KMS-11 (cell line): ENCODE measurements around the gene LDB1.

ENCODE experiments used
- H2AFZ ChIP-seq: fragments of 200-600 bp; sonication (generic); 2 replicates; pipeline ENCODE4 v1.6.1; 2016; ENCODE audit warnings: antibody characterized with exemption, mixed run types, low read depth
- H3K27ac ChIP-seq: fragments of 200-600 bp; sonication (generic); 2 replicates; pipeline ENCODE4 v1.6.1; 2016; ENCODE audit warnings: mild to moderate bottlenecking, mixed run types
- H3K27me3 ChIP-seq: fragments of 200-600 bp; sonication (generic); 2 replicates; pipeline ENCODE4 v1.6.1; 2017; ENCODE audit warnings: mild to moderate bottlenecking, low read depth, mixed run types, moderate library complexity; ENCODE audit not compliant: insufficient read depth
- H3K36me3 ChIP-seq: fragments of 200-600 bp; sonication (generic); 2 replicates; pipeline ENCODE4 v1.6.1; 2017; ENCODE audit warnings: mild to moderate bottlenecking, mixed run types; ENCODE audit not compliant: insufficient read depth
- H3K4me1 ChIP-seq: fragments of 200-600 bp; sonication (generic); 2 replicates; pipeline ENCODE4 v1.6.1; 2016; ENCODE audit warnings: mild to moderate bottlenecking, low read depth, mixed run types; ENCODE audit not compliant: poor library complexity, severe bottlenecking
- H3K4me2 ChIP-seq: fragments of 200-600 bp; sonication (generic); 2 replicates; pipeline ENCODE4 v1.7.0; 2016; ENCODE audit warnings: mild to moderate bottlenecking, mixed run types
- H3K4me3 ChIP-seq: fragments of 200-600 bp; sonication (generic); IDR thresholded peaks from 2 replicates; pipeline ENCODE4 v1.6.1; 2017; ENCODE audit warnings: low read depth, low read length, mixed read lengths; ENCODE audit not compliant: insufficient read depth
- H3K79me2 ChIP-seq: fragments of 200-600 bp; sonication (generic); 2 replicates; pipeline ENCODE4 v1.6.1; 2016; ENCODE audit warnings: low read depth, mixed run types; ENCODE audit not compliant: insufficient read depth
- H3K9ac ChIP-seq: fragments of 200-600 bp; sonication (generic); 2 replicates; pipeline ENCODE4 v1.6.1; 2016; ENCODE audit warnings: mild to moderate bottlenecking, mixed run types
- H4K20me1 ChIP-seq: fragments of 200-600 bp; sonication (generic); 2 replicates; pipeline ENCODE4 v1.6.1; 2016; ENCODE audit warnings: mild to moderate bottlenecking, mixed run types; ENCODE audit not compliant: insufficient read depth
- CTCF ChIP-seq: fragments of 200-600 bp; sonication (generic); conservative IDR thresholded peaks from 2 replicates; pipeline ENCODE4 v1.6.1; 2017; ENCODE audit warnings: low read depth, mild to moderate bottlenecking, antibody characterized with exemption, low read length, moderate library complexity, mixed read lengths

Gene LDB1

GRCh38 chr10:102090772-102091171, 29.4 kb downstream of the LDB1 start:
- no peak for TF ChIP-seq CTCF

GRCh38 chr10:102086196-102086595, 34.0 kb downstream of the LDB1 start:
- no peaks in the 10 kb centered on the region for H3K36me3 ChIP-seq
- no peak for TF ChIP-seq CTCF
- H4K20me1 ChIP-seq = no peaks in the 10 kb centered on the region
- no peak overlapping the region for H2AFZ ChIP-seq
- H3K9ac ChIP-seq = no peak overlapping the region
- H3K27me3 ChIP-seq = no peaks in the 10 kb centered on the region
- H3K79me2 ChIP-seq = no peaks in the 10 kb centered on the region
- H3K27ac ChIP-seq = no peak overlapping the region
- no peaks in the 10 kb centered on the region for H3K4me1 ChIP-seq
- H3K4me3 ChIP-seq = no peak overlapping the region
- H3K4me2 ChIP-seq = no peak overlapping the region

More at GRCh38 chr10:102090772-102091171, 29.4 kb downstream of the LDB1 start:
- Histone ChIP-seq H3K36me3 (no peaks in the 10 kb centered on the region), H2AFZ (no peak overlapping the region), H3K27ac (no peak overlapping the region), H3K4me1 (no peaks in the 10 kb centered on the region), H3K27me3 (no peaks in the 10 kb centered on the region), H3K79me2 (no peaks in the 10 kb centered on the region), H3K4me2 (no peak overlapping the region), H3K9ac (no peak overlapping the region), H3K4me3 (no peak overlapping the region), H4K20me1 (no peaks in the 10 kb centered on the region)

- no peak overlapping the region for H3K4me3 ChIP-seq
- no peak overlapping the region for H3K4me2 ChIP-seq
- H2AFZ ChIP-seq = no peak overlapping the region
- H3K36me3 ChIP-seq = no peaks in the 10 kb centered on the region
- H3K27ac ChIP-seq = no peak overlapping the region
- no peak overlapping the region for H3K9ac ChIP-seq
- TF ChIP-seq CTCF = no peak
- no peaks in the 10 kb centered on the region for H4K20me1 ChIP-seq
- no peaks in the 10 kb centered on the region for H3K27me3 ChIP-seq
- no peaks in the 10 kb centered on the region for H3K4me1 ChIP-seq
- H3K79me2 ChIP-seq = no peaks in the 10 kb centered on the region
Observed at GRCh38 chr10:102085336-102085735, 34.8 kb downstream of the LDB1 start.

GRCh38 chr10:102083541-102083940, 36.6 kb downstream of the LDB1 start:
- Histone ChIP-seq H3K27ac (no peak overlapping the region), H3K79me2 (no peaks in the 10 kb centered on the region), H4K20me1 (no peaks in the 10 kb centered on the region), H3K4me3 (no peak overlapping the region), H3K9ac (no peak overlapping the region), H3K4me1 (no peaks in the 10 kb centered on the region), H3K36me3 (no peaks in the 10 kb centered on the region), H3K4me2 (no peak overlapping the region), H2AFZ (no peak overlapping the region), H3K27me3 (no peaks in the 10 kb centered on the region)
- TF ChIP-seq CTCF = no peak
